Activated T-helper 1 cell treated with anti-CD3 and anti-CD28 coated beads, Interleukin-2, amount 50 U/mL, for 16 hours (primary cell): Measurements from ENCODE around the gene PAK5.

ENCODE experiments used
- DNase-seq, 2 donors: peaks; one replicate each; pipeline ENCODE4 v3.0.0-alpha.2; 2020; ENCODE audit warnings: low read depth in 1 of 2, low spot score in 1 of 2

The PAK5 gene

DNA sequence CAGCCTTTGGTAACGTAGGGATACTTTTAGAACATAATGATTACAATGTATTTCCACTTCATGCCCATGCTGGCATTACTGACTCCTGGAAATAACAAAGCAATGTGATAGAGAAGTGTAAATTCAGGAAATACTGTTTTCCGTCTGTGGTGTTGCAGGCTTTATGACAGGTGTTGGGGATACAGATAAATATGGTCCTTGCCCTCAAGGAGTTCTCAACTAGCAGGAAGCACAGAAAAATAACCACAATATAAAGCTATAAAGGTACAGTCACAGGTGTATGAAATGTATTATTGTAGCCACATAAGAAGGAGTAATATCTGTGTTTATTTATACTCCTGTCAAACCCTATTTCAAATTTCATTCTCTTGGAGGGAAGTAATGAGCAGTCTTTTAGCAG, 337.4 kb downstream of the PAK5 start:
- DNase-seq: no peak

- no peak for DNase-seq
These were observed 338.8 kb downstream of the PAK5 start for GRCh38 chr20:9500121-9500520.

DNA sequence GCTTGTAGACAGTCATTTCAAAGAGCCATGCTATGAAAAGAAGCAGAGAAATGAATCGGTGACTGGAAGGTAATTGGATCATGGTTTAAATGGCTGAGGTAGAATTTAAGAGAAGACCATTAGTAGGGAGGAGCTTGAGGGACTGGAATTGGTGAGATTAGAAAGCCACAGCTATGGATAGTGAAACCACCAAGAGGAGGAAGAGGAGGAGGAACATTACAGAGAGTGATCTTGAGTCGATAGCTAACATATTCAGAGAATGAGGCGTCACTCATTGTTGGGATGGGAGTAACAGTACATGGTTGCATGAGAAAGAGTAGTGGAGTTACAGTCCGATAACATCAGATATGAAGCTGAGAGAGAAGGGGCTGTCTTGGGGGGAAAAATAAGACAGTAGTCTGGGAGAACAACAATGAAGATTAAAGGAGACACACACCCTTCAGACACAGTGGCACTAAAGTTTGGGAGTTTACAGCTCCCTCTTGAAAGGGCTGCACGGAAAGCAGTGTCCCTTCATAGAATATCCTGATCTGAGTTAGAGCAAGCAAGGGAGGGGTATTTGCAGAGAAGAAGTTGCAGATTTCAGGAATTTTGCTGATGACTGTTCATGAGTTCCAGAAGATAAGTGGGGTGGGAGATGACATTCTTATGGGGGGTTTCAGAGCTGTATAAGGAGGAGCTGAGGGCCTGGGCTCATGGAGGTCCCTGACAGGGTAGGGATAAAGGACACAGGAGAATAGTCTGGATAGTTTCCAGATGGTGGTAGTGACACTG, 339.6 kb downstream of the PAK5 start:
- no peak for DNase-seq

DNA sequence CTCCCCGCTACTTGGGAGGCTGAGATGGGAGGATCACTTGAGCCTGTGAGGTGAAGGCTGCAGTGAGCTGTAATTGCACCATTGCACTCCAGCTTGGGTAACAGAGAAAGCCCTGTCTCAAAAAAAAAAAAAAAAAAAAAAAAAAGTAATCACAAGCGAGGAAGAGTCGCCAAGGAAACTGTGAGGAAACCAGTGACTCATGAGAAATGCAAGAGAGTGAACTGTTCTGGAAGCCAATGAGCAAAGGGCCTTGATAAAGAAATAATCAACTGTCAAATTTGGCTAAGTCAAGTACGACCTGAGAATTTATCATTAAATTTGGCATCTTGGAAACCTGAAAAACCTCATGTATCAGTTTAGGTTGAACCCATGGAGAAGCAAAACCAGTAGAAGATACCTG, 340.6 kb downstream of the PAK5 start:
- no peak for DNase-seq

DNA sequence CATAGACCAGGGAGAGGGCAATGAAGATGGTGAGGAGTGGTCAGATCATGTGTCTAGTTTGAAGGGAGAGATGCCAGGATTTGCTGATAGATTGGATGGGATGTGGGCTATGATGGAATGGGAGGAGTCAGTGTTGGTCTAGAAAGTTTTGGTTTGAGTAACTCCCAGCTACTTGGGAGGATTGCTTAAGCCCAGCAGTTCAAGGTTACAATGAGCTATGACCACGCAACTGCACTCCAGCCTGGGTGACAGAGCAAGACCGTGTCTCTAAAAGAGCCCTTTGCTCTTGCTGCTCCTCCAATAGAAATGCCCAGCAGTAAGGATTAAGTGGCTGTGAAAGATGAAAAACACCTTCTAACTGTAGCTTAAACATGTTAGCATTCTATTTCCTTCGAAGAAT, 342.7 kb downstream of the PAK5 start:
- no peak for DNase-seq

DNA sequence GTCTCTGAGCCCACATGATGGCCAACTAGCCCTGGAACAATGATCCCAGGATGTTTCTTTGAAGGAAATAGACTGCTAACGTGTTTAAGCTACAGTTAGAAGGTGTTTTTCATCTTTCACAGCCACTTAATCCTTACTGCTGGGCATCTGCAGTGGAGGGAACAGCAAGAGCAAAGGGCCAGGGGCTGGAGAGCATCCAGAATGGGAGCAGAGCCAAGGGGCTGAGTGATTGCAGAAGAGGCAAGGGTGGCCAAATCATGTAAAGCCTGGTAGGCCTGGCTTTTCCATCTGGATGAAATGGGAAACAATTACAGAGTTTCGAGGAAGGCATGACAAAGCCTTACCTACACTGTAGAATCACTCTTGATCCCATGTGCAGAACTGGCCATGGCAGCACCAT, 343.2 kb downstream of the PAK5 start:
- DNase-seq: no peak

DNA sequence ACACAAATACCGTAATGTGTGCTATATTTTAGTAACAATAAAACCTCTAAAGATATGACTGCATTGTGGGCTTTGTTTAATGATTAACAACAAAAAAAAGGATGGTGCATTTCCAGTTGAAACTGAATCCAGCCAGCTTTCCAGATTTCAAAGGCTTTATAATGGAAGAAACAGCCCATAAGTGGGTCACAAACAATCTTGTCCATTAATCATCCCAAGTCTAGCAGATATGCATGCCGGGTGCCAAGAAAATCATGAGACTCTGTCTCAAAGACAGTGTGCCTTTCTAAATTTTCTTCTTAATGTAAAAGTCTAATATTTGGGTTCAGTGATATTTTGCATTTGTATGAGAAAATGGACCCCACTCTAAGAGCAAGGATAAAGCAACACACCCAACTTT, 345.1 kb downstream of the PAK5 start:
- no peak for DNase-seq

- no peak for DNase-seq
These were observed 346.8 kb downstream of the PAK5 start for GRCh38 chr20:9492067-9492466.

- no peak for DNase-seq
These were observed 347.6 kb downstream of the PAK5 start for GRCh38 chr20:9491324-9491723.

GRCh38 chr20:9490631-9491030, 348.2 kb downstream of the PAK5 start:
- no peak for DNase-seq

DNA sequence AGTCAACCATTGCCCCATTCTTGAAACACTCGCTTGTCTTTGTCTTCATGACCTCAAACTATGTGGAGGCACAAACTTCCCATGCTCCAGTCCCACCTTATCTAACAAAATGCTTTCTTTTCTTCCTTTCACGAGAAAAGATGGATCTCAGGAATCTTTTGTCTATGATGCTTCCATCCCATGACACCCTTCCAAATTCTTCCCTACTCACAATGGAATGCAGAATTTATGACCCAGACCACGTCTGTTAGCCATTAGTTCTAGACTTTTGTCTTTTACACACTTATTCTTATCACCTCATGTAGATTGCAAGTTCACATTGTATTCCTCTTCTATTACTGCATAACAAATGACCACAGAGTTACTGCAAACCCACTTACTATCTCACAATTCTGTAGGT, 348.7 kb downstream of the PAK5 start:
- no peak for DNase-seq

GRCh38 chr20:9488063-9488462, 350.8 kb downstream of the PAK5 start:
- DNase-seq: no peak
